A549 (cell line): ENCODE results near the gene NMNAT2. TPM values are rescaled to one million over a fixed set of nuclear protein-coding genes. Genes with fewer than 3 reads are reported as not detected.

Experiments used
- ATAC-seq, 2 experiments: fragments of 200-7000 bp in 1 of 2; fragments of >200 bp in 1 of 2; cut with Nextera tagmentation in 1 of 2; cut with Tn5 transposase in 1 of 2; 3 replicates each; pipeline versions ENCODE4 v1.8.0 to v1.9.1; 2018 to 2020; ENCODE audit warnings: mild to moderate bottlenecking in 1 of 2, moderate library complexity in 1 of 2
- CTCF ChIA-PET: fragments of 300-600 bp; sonication (Branson Sonifier 250); formaldehyde crosslinking; extraction: SDS; loops from one replicate; lab custom pipeline; 2021; ENCODE audit warnings: antibody characterized with exemption, inconsistent platforms; lab: Yijun Ruan, JAX
- POLR2A ChIA-PET: fragments of 350-600 bp; formaldehyde crosslinking; extraction: SDS; loops from one replicate; lab custom pipeline; 2021; ENCODE audit warnings: antibody characterized with exemption, inconsistent platforms; lab: Yijun Ruan, JAX
- DNase-seq, 2 experiments: peaks; one replicate each; pipeline versions ENCODE4 v3.0.0 to v3.0.0-alpha.2; 2011 to 2016; ENCODE audit warnings: low read depth in 1 of 2, low spot score in 1 of 2
- FAIRE-seq: peaks from 2 replicates; lab custom pipeline; 2011; peaks lifted over from hg19 to GRCh38; lab: Jason Lieb, UNC
- H3K27ac ChIP-seq, 2 experiments: fragments of >200 bp; sonication (Bioruptor Twin); formaldehyde crosslinking; 3 replicates each; pipeline ENCODE4 v1.5.1; 2016 to 2017
- H3K4me1 ChIP-seq: fragments of >200 bp; sonication (Bioruptor Twin); formaldehyde crosslinking; 3 replicates; pipeline ENCODE4 v1.6.1; 2016
- H3K4me2 ChIP-seq: fragments of >200 bp; sonication (Bioruptor Twin); formaldehyde crosslinking; 3 replicates; pipeline ENCODE4 v1.6.1; 2016
- H3K4me3 ChIP-seq: fragments of >200 bp; sonication (Bioruptor Twin); formaldehyde crosslinking; 3 replicates; pipeline ENCODE4 v1.5.1; 2016
- H3K9me3 ChIP-seq: fragments of >200 bp; sonication (Bioruptor Twin); formaldehyde crosslinking; 3 replicates; pipeline ENCODE4 v1.6.1; 2016
- BHLHE40 ChIP-seq: IDR thresholded peaks from 2 replicates; pipeline ENCODE4 v1.6.1; 2012; ENCODE audit warnings: low read depth, low read length, inconsistent platforms
- CBX2 ChIP-seq: fragments of 200-600 bp; sonication (generic); IDR thresholded peaks from 2 replicates; pipeline ENCODE4 v1.6.1; 2016; ENCODE audit warnings: low read depth, mild to moderate bottlenecking, borderline replicate concordance
- CHD2 ChIP-seq: fragments of 150-350 bp; IDR thresholded peaks from 2 replicates; pipeline ENCODE4 v1.6.1; 2014; ENCODE audit warnings: low read length; ENCODE audit not compliant: partially characterized antibody
- EHMT2 ChIP-seq: fragments of 200-600 bp; sonication (generic); IDR thresholded peaks from 2 replicates; pipeline ENCODE4 v1.6.1; 2016; ENCODE audit warnings: antibody characterized with exemption, low read depth, mild to moderate bottlenecking, moderate library complexity
- FOSL2 ChIP-seq, 2 experiments: fragments of 450-650 bp in 1 of 2; fragments of >200 bp in 1 of 2; sonication (Bioruptor Twin) in 1 of 2; formaldehyde crosslinking; IDR thresholded peaks; 2 replicates each; pipeline versions ENCODE4 v1.5.0 to v1.6.1; 2016 to 2020; ENCODE audit warnings: mild to moderate bottlenecking in 1 of 2, moderate library complexity in 1 of 2
- FOXS1 ChIP-seq: fragments of 250-450 bp; sonication (Bioruptor Pico); IDR thresholded peaks from 2 replicates; pipeline ENCODE4 v1.5.0; 2020; ENCODE audit warnings: mild to moderate bottlenecking, moderate library complexity
- HES2 ChIP-seq: fragments of >200 bp; sonication (Bioruptor Twin); formaldehyde crosslinking; IDR thresholded peaks from 2 replicates; pipeline ENCODE4 v1.6.1; 2016
- KDM1A ChIP-seq: fragments of 200-600 bp; sonication (generic); IDR thresholded peaks from 2 replicates; pipeline ENCODE4 v1.6.1; 2016; ENCODE audit warnings: low read depth, mild to moderate bottlenecking
- KDM5A ChIP-seq: fragments of 200-600 bp; sonication (generic); IDR thresholded peaks from 2 replicates; pipeline ENCODE4 v1.6.1; 2016; ENCODE audit warnings: antibody characterized with exemption, mild to moderate bottlenecking
- NR3C1 ChIP-seq: fragments of >200 bp; sonication (Bioruptor Twin); formaldehyde crosslinking; IDR thresholded peaks from 3 replicates; pipeline ENCODE4 v1.6.1; 2017
- PBX3 ChIP-seq: IDR thresholded peaks from 2 replicates; pipeline ENCODE4 v1.6.1; 2012
- POLR2A ChIP-seq: IDR thresholded peaks from 2 replicates; pipeline ENCODE4 v1.6.1; 2012; ENCODE audit warnings: mild to moderate bottlenecking, low read length
- POLR2AphosphoS2 ChIP-seq: conservative IDR thresholded peaks from 2 replicates; pipeline ENCODE4 v1.6.1; 2012; ENCODE audit warnings: low read length, improper control_type of control experiment, inconsistent platforms
- RAD21 ChIP-seq, 2 experiments: fragments of >200 bp in 1 of 2; sonication (Bioruptor Twin) in 1 of 2; formaldehyde crosslinking in 1 of 2; IDR thresholded peaks in 1 of 2; conservative IDR thresholded peaks in 1 of 2; 2 replicates in 1 of 2; 3 replicates in 1 of 2; pipeline ENCODE4 v1.6.1; 2012 to 2018; ENCODE audit warnings: inconsistent platforms in 1 of 2
- RCOR1 ChIP-seq: fragments of 150-350 bp; IDR thresholded peaks from 2 replicates; pipeline ENCODE4 v1.6.1; 2014; ENCODE audit warnings: antibody characterized with exemption, low read length, low read depth
- RNF2 ChIP-seq: fragments of 200-600 bp; sonication (generic); IDR thresholded peaks from 2 replicates; pipeline ENCODE4 v1.6.1; 2016; ENCODE audit warnings: low read depth, mild to moderate bottlenecking, antibody characterized with exemption, moderate library complexity, borderline replicate concordance
- USF2 ChIP-seq: fragments of 450-650 bp; IDR thresholded peaks from 2 replicates; pipeline ENCODE4 v1.6.1; 2014; ENCODE audit warnings: antibody characterized with exemption
- ZC3H11A ChIP-seq: fragments of 450-650 bp; IDR thresholded peaks from 2 replicates; pipeline ENCODE4 v1.6.1; 2014; ENCODE audit warnings: antibody characterized with exemption, mild to moderate bottlenecking
- ZFP36 ChIP-seq: fragments of 450-650 bp; IDR thresholded peaks from 2 replicates; pipeline ENCODE4 v1.6.1; 2014; ENCODE audit warnings: borderline replicate concordance; ENCODE audit not compliant: partially characterized antibody
- ZNF302 ChIP-seq: fragments of 250-450 bp; sonication (Bioruptor Pico); IDR thresholded peaks from 2 replicates; pipeline ENCODE4 v1.9.0; 2021; ENCODE audit warnings: inconsistent platforms, mild to moderate bottlenecking, moderate library complexity
- WGBS: methylation state at CpG from one replicate; pipeline ENCODE4 v1.1.6; 2017; ENCODE audit errors: missing lambda C conversion rate; 5-methylcytosine and 5-hydroxymethylcytosine counted together
- polyA plus RNA-seq, 4 experiments: library from polyadenylated mRNA; depleted of rRNA in 3 of 4; stranded (reverse); fragments of >200 nt; fragmentation: RNase III in 1 of 4; extraction: RNeasy Plus Mini Kit Qiagen cat#74134 plus additional on column Dnase treatment in 1 of 4; gene quantifications; 2 replicates in 3 of 4; 3 replicates in 1 of 4; pipeline ENCODE4 v1.2.3, GENCODE V29; 2011 to 2017

NMNAT2 gene
- polyA plus RNA-seq, 2 of the 4 experiments (the other 2 are of a cell fraction), result 0.16 to 0.63 TPM

GRCh38 chr1:183460596-183460995 is 42.4 kb upstream of the NMNAT2 start (continued):
- TF ChIP-seq USF2 (no peak), RCOR1 (no peak), FOSL2 (IDR thresholded peaks at IDR 0.05) (no peak), FOSL2 (CRISPR knock-in tag; IDR thresholded peaks at IDR 0.05) (no peak), HES2 (no peak), CBX2 (no peak)

GRCh38 chr1:183457449-183457848 is 39.3 kb upstream of the NMNAT2 start:
- H3K4me2 ChIP-seq, result no peak overlapping the region
- TF ChIP-seq PBX3 (no peak), EHMT2 (no peak)
- CTCF ChIA-PET, result no interaction called here
- no peaks in the 10 kb centered on the region for H3K9me3 ChIP-seq
- DNase-seq (no peak), ATAC-seq (no peak), FAIRE-seq (no peak)
- POLR2A ChIA-PET, result no interaction called here
- 81% methylated on average over 3 of the region's 3 CpGs for WGBS
- no peak overlapping the region for H3K4me3 ChIP-seq
- H3K27ac ChIP-seq, result no peak overlapping the region
- H3K4me1 ChIP-seq, result peaks cover 10% of the 10 kb centered on the region; the same call in 2 of the 3 replicates

GRCh38 chr1:183456826-183457225 is 38.6 kb upstream of the NMNAT2 start:
- H3K4me2 ChIP-seq, result no peak overlapping the region
- ChIA-PET CTCF (interaction anchor here (0.7 kb wide), 1 partner anchor 11 kb away, joined by 3 read pairs; no protein-coding TSS in a partner anchor), POLR2A (no interaction called here)
- DNase-seq, result no peak
- no peaks in the 10 kb centered on the region for H3K9me3 ChIP-seq
- H3K4me3 ChIP-seq, result no peak overlapping the region
- no peak for FAIRE-seq
- WGBS, result 91% methylated on average over 1 of the region's 1 CpG
- TF ChIP-seq FOXS1 (CRISPR knock-in tag) (no peak), EHMT2 (no peak), CBX2 (no peak), KDM1A (no peak), NR3C1 (no peak), POLR2AphosphoS2 (no peak), ZC3H11A (no peak), RAD21 (conservative IDR thresholded peaks at IDR 0.05 in 1 of 2, IDR thresholded peaks at IDR 0.05 in 1 of 2) (no peak), KDM5A (no peak), ZNF302 (CRISPR knock-in tag) (no peak), ZFP36 (no peak), CHD2 (no peak)
- no peak overlapping the region for H3K27ac ChIP-seq
- peaks cover 8% of the 10 kb centered on the region; the same call in 2 of the 3 replicates for H3K4me1 ChIP-seq
- ATAC-seq, result no peak

- DNase-seq (no peak), FAIRE-seq (no peak), ATAC-seq (no peak)
- ChIA-PET POLR2A (no interaction called here), CTCF (no interaction called here)
- 43% methylated on average over 2 of the region's 2 CpGs for WGBS
- H3K4me1 ChIP-seq, result peaks cover 2% of the 10 kb centered on the region; the same call in 1 of the 3 replicates
- H3K4me2 ChIP-seq, result no peak overlapping the region
- no peak overlapping the region for H3K27ac ChIP-seq
- TF ChIP-seq BHLHE40 (no peak), RNF2 (no peak), POLR2A (no peak)
- H3K9me3 ChIP-seq, result no peaks in the 10 kb centered on the region
- H3K4me3 ChIP-seq, result no peak overlapping the region
Measured at GRCh38 chr1:183454377-183454776, 36.2 kb upstream of the NMNAT2 start.
